ENCODE results near the gene BTAF1.

BTAF1 gene

GRCh38 chr10:91923371-91924211 is at the start of gene BTAF1:
TSS of gene BTAF1 (plus strand) at chr10:91923770. CDS start at chr10:91924077, 307 bp downstream.
- peak; percentile 93 for DNase-seq

- no peak for DNase-seq
Measured at GRCh38 chr10:91875156-91875555, 48.4 kb upstream of the BTAF1 start.

GRCh38 chr10:91875779-91876178 is 47.8 kb upstream of the BTAF1 start:
- no peak for DNase-seq

- no peak for DNase-seq
Measured at GRCh38 chr10:91879515-91880170, 43.9 kb upstream of the BTAF1 start.

- no peak for DNase-seq
Measured at GRCh38 chr10:91880310-91880709, 43.3 kb upstream of the BTAF1 start.

GRCh38 chr10:91883549-91884444 is 39.8 kb upstream of the BTAF1 start:
- DNase-seq, result no peak

GRCh38 chr10:91884536-91884935 is 39.0 kb upstream of the BTAF1 start:
- DNase-seq, result no peak

GRCh38 chr10:91885362-91886079 is 38.0 kb upstream of the BTAF1 start:
- DNase-seq, result no peak

- DNase-seq, result no peak
Measured at GRCh38 chr10:91886954-91887271, 36.7 kb upstream of the BTAF1 start.

GRCh38 chr10:91887272-91888076 is 36.1 kb upstream of the BTAF1 start:
- DNase-seq, result peak; percentile 15

- DNase-seq, result no peak
Measured at GRCh38 chr10:91891125-91892001, 32.2 kb upstream of the BTAF1 start.

- DNase-seq, result no peak
Measured at GRCh38 chr10:91893051-91893450, 30.5 kb upstream of the BTAF1 start.

GRCh38 chr10:91894261-91894685 is 29.3 kb upstream of the BTAF1 start:
- DNase-seq, result peak; percentile 13

GRCh38 chr10:91896212-91896756 is 27.3 kb upstream of the BTAF1 start:
- no peak for DNase-seq

- DNase-seq, result no peak
Measured at GRCh38 chr10:91897421-91897820, 26.1 kb upstream of the BTAF1 start.

- peak; percentile 61 for DNase-seq
Measured at GRCh38 chr10:91901784-91902677, 21.5 kb upstream of the BTAF1 start.

- DNase-seq, result no peak
Measured at GRCh38 chr10:91907033-91907594, 16.5 kb upstream of the BTAF1 start.

- no peak for DNase-seq
Measured at GRCh38 chr10:91907914-91908336, 15.6 kb upstream of the BTAF1 start.
